HepG2 (cell line): ENCODE measurements around the gene GMPPA. TPM values are rescaled to one million over a fixed set of nuclear protein-coding genes. Genes with fewer than 3 reads are reported as not detected.

ENCODE experiments used
- CTCF ChIP-seq: sonication (generic); formaldehyde crosslinking; IDR thresholded peaks from 2 replicates; pipeline ENCODE4 v1.5.0; 2020; ENCODE audit warnings: mild to moderate bottlenecking, missing genetic modification reagents, moderate library complexity
- DPF2 ChIP-seq: sonication (generic); formaldehyde crosslinking; IDR thresholded peaks from 2 replicates; pipeline ENCODE4 v1.4.0; 2020; ENCODE audit warnings: mild to moderate bottlenecking, low read depth, missing genetic modification reagents, borderline replicate concordance
- HNF1B ChIP-seq: sonication (generic); formaldehyde crosslinking; IDR thresholded peaks from 2 replicates; pipeline ENCODE4 v1.5.1; 2020; ENCODE audit warnings: mild to moderate bottlenecking, moderate library complexity, missing genetic modification reagents
- HNF4G ChIP-seq, 2 experiments: sonication (generic) in 1 of 2; formaldehyde crosslinking in 1 of 2; IDR thresholded peaks; 2 replicates each; pipeline versions ENCODE4 v1.4.0 to v1.6.1; 2011 to 2020; ENCODE audit warnings: borderline replicate concordance in 2 of 2, low read depth in 2 of 2, mild to moderate bottlenecking in 2 of 2, low read length in 1 of 2, missing genetic modification reagents in 1 of 2, moderate library complexity in 1 of 2
- PHF8 ChIP-seq: sonication (generic); formaldehyde crosslinking; IDR thresholded peaks from 2 replicates; pipeline ENCODE4 v1.5.0; 2020; ENCODE audit warnings: missing genetic modification reagents
- POLR2AphosphoS5 ChIP-seq: IDR thresholded peaks from 2 replicates; pipeline ENCODE4 v1.6.1; 2012; ENCODE audit warnings: low read depth, low read length
- SRSF1 ChIP-seq: fragments of 200-400 bp; formaldehyde crosslinking; optimal IDR thresholded peaks from 2 replicates; pipeline ENCODE3; 2017; ENCODE audit warnings: mild to moderate bottlenecking, low read depth, low read length, moderate library complexity
- ZBTB33 ChIP-seq: sonication (generic); formaldehyde crosslinking; IDR thresholded peaks from 2 replicates; pipeline ENCODE4 v1.4.0; 2020; ENCODE audit warnings: missing genetic modification reagents
- ZBTB42 ChIP-seq: sonication (generic); formaldehyde crosslinking; IDR thresholded peaks from 2 replicates; pipeline ENCODE4 v1.5.0; 2020; ENCODE audit warnings: mild to moderate bottlenecking, missing genetic modification reagents
- ZNF263 ChIP-seq: sonication (generic); formaldehyde crosslinking; IDR thresholded peaks from 2 replicates; pipeline ENCODE4 v1.4.0; 2020; ENCODE audit warnings: missing genetic modification reagents
- ZNF713 ChIP-seq: sonication (generic); formaldehyde crosslinking; IDR thresholded peaks from 2 replicates; pipeline ENCODE4 v1.4.0; 2020; ENCODE audit warnings: mild to moderate bottlenecking, missing genetic modification reagents
- polyA plus RNA-seq, 8 experiments: library from polyadenylated mRNA; depleted of rRNA in 3 of 8; stranded (reverse) in 7 of 8; unstranded in 1 of 8; fragments of >200 nt; fragmentation: Illumina TruSeq in 4 of 8; extraction: Trizol in 4 of 8; gene quantifications; 2 replicates each; pipeline versions ENCODE4 v1.2.1 to v1.2.3, GENCODE V29; 2011 to 2016; ENCODE audit warnings: low read depth in 4 of 8, missing spikeins in 1 of 8, mixed read lengths in 1 of 8; ENCODE audit not compliant: insufficient read depth in 1 of 8
- total RNA-seq, 5 experiments: library from RNA; depleted of rRNA; stranded (reverse); fragments of >200 nt; fragmentation: Illumina TruSeq; extraction: Trizol; gene quantifications; 2 replicates each; pipeline ENCODE4 v1.2.3, GENCODE V29; 2016; ENCODE audit warnings: low read depth in 1 of 5
- TF ChIP-seq, protein P1 (sequence below): sonication (generic); formaldehyde crosslinking; IDR thresholded peaks from 2 replicates; pipeline ENCODE4 v1.4.0; 2020; ENCODE audit warnings: missing genetic modification reagents, borderline replicate concordance
- TF ChIP-seq, protein P2 (sequence below): IDR thresholded peaks from 2 replicates; pipeline ENCODE4 v1.6.1; 2016; ENCODE audit warnings: missing compliant biosample characterization, missing genetic modification reagents, borderline replicate concordance

GMPPA gene
- total and polyA plus RNA-seq, 2 of the 13 experiments (the other 11 are each of a cell fraction or from before 2014, with no cell fraction given) = 81.1 to 106 TPM

GRCh38 chr2:219497495-219498279 lies 1.0 kb upstream of the GMPPA start (continued):
- TF ChIP-seq HNF4G (IDR thresholded peaks at IDR 0.05; ENCODE audit: borderline replicate concordance, low read depth, low read length) (no peak), HNF4G (CRISPR knock-in tag; IDR thresholded peaks at IDR 0.05; ENCODE audit: borderline replicate concordance, low read depth) (0 out of 2 replicates have a peak, but pooled peaks have one; percentile 74), ZNF713 (CRISPR knock-in tag) (no peak), POLR2AphosphoS5 (peak; percentile 75; the same call in 1 of the 2 replicates), CTCF (CRISPR knock-in tag) (no peak), ZBTB42 (CRISPR knock-in tag) (no peak), SRSF1 (peak; percentile 2), HNF1B (CRISPR knock-in tag) (no peak), PHF8 (peak; percentile 29; the same call in 1 of the 2 replicates), ZBTB33 (CRISPR knock-in tag) (no peak; the same call in 1 of the 2 replicates), ZNF263 (CRISPR knock-in tag) (peak; percentile 61; the same call in 1 of the 2 replicates), DPF2 (CRISPR knock-in tag) (no peak)
- TF ChIP-seq, protein P1, sequence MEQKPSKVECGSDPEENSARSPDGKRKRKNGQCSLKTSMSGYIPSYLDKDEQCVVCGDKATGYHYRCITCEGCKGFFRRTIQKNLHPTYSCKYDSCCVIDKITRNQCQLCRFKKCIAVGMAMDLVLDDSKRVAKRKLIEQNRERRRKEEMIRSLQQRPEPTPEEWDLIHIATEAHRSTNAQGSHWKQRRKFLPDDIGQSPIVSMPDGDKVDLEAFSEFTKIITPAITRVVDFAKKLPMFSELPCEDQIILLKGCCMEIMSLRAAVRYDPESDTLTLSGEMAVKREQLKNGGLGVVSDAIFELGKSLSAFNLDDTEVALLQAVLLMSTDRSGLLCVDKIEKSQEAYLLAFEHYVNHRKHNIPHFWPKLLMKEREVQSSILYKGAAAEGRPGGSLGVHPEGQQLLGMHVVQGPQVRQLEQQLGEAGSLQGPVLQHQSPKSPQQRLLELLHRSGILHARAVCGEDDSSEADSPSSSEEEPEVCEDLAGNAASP (CRISPR knock-in tag) = peak; percentile 16; the same call in 1 of the 2 replicates
- TF ChIP-seq, protein P2, sequence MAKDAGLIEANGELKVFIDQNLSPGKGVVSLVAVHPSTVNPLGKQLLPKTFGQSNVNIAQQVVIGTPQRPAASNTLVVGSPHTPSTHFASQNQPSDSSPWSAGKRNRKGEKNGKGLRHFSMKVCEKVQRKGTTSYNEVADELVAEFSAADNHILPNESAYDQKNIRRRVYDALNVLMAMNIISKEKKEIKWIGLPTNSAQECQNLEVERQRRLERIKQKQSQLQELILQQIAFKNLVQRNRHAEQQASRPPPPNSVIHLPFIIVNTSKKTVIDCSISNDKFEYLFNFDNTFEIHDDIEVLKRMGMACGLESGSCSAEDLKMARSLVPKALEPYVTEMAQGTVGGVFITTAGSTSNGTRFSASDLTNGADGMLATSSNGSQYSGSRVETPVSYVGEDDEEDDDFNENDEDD = peak; percentile 74; the same call in 1 of the 2 replicates
